Activated T-cell treated with anti-CD3 and anti-CD28 coated beads, Interleukin-2, amount 50 U/mL, for 4 hours (primary cell): ENCODE measurements around the gene SLC50A1. TPM values are rescaled to one million over a fixed set of nuclear protein-coding genes. Genes with fewer than 3 reads are reported as not detected.

Experiments
- ATAC-seq, 2 donors: fragments of 200-7000 bp; cut with Tn5 transposase; one replicate each; pipeline ENCODE4 v1.10.0; 2021
- DNase-seq: peaks from one replicate; pipeline ENCODE4 v3.0.0-alpha.2; 2020
- H3K27me3 Mint-ChIP-seq: one replicate; pipeline ENCODE4 v1.8.0; 2021; ENCODE audit warnings: low read depth, mixed read lengths
- H3K36me3 Mint-ChIP-seq: one replicate; pipeline ENCODE4 v1.8.0; 2022; ENCODE audit warnings: mixed read lengths; ENCODE audit not compliant: insufficient read depth
- H3K4me1 Mint-ChIP-seq: one replicate; pipeline ENCODE4 v1.8.0; 2021; ENCODE audit warnings: low read depth, mixed read lengths
- H3K4me3 Mint-ChIP-seq: one replicate; pipeline ENCODE4 v1.8.0; 2021; ENCODE audit warnings: mild to moderate bottlenecking, moderate library complexity, mixed read lengths
- H3K9me3 Mint-ChIP-seq: one replicate; pipeline ENCODE4 v1.8.0; 2021; ENCODE audit warnings: mixed read lengths
- total RNA-seq, 3 donors: library from RNA; stranded (reverse); gene quantifications; one replicate each; pipeline ENCODE4 v1.2.1, GENCODE V29; 2021

The SLC50A1 gene
- total RNA-seq, 3 donors from 2014 or later: 29.1 to 36.0 (median 33.5) TPM

DNA sequence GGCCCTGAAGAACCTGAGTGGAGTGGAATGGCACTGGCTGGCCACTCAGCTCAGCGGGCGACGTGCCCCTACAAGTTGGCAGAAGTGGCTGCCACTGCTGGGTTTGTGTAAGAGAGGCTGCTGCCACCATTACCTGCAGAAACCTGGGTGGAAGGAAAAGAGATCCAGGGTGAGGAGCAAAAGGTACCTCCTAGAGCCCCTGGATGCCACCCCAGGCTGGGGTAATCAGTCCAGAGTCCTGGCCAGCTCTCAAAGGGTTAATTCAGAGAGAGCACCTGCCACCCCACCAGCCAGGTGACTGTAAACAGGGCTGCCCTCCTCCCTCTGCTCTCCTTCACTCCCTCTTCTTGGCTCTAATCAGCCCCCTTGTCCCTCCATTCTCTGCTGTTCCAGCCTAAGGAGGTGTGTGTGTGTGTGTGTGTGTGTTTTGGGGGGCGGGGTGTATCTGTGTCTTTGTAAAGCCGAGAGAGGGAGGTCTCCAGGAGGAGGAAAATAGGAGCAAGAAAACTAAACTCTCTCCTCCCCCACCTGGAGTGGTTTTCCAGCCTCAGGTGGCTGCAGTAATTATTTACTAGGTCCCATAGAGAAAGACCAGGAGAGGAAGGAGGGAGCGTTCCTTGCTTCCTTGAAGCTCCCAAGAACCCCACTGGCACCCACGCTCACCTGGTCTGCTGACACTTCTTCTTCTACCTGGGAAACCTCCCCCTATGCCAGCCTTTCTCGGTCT lies 50.6 kb downstream of the SLC50A1 start:
- peaks cover 4% of the 10 kb centered on the region for H3K4me1 Mint-ChIP-seq
- peaks cover 8% of the 10 kb centered on the region for H3K36me3 Mint-ChIP-seq
- no peak for DNase-seq
- H3K9me3 Mint-ChIP-seq: no peaks in the 10 kb centered on the region
- no peak for ATAC-seq
- no peak overlapping the region for H3K4me3 Mint-ChIP-seq
- H3K27me3 Mint-ChIP-seq: no peaks in the 10 kb centered on the region

DNA sequence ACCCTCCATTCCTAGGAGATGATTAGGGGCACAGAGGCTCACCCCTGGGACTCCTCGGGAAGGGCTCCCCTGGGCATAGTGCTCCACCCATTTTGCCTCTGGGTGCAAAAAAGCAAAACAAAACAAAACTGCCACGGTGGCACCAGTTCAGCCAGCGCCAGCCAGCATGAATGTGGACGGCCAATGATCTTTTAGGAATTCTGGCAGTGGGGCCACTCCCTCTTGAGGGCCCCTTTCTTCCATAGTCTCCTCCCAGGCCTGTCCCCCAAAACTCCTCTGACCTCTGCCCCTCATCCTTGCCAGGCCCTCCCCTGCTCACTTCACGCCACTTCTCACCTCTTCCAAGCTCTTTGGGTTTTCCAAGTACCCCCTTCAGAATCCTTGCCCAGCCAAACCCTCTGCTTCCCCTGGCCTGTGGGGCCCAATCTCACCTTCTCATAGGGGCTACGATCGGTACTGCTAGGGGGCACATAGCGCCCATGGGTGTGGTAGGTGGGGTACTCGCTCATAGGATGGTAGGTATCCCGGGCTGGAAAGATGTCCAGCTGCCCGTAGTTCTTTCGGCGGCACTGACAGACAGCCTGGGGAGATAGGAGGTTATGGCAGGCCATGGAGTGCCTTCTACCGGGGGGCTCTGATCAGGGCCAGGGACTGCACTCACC lies 51.3 kb downstream of the SLC50A1 start:
- Mint-ChIP-seq H3K36me3 (peaks cover 5% of the 10 kb centered on the region), H3K27me3 (no peaks in the 10 kb centered on the region), H3K4me1 (peaks cover 5% of the 10 kb centered on the region), H3K4me3 (no peak overlapping the region), H3K9me3 (no peaks in the 10 kb centered on the region)
- DNase-seq (no peak), ATAC-seq (no peak)

- Mint-ChIP-seq H3K36me3 (peaks cover 5% of the 10 kb centered on the region), H3K4me1 (peaks cover 10% of the 10 kb centered on the region), H3K9me3 (no peaks in the 10 kb centered on the region), H3K27me3 (no peaks in the 10 kb centered on the region), H3K4me3 (no peak overlapping the region)
- DNase-seq (no peak), ATAC-seq (no peak)
Measured at GRCh38 chr1:155187456-155187891, 51.8 kb downstream of the SLC50A1 start.

DNA sequence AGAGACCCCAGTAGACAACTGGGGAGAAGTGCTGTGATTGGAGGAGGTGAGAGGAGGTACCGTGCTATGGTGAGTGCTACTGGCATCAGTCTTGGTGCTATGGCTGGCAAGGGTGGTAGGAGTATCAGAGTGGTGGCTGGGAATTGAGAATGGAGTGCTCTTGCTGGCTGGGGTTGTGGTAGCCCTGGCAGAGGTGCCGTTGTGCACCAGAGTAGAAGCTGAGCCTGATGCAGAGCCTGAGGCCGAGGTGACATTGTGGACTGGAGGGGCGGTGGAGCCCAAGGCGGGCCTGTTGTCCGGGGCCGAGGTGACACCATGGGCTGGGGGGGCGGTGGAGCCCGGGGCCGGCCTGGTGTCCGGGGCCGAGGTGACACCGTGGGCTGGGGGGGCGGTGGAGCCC lies 52.6 kb downstream of the SLC50A1 start:
- ATAC-seq (no peak), DNase-seq (no peak)
- Mint-ChIP-seq H3K27me3 (no peaks in the 10 kb centered on the region), H3K4me3 (no peak overlapping the region), H3K4me1 (peaks cover 15% of the 10 kb centered on the region), H3K36me3 (peaks cover 4% of the 10 kb centered on the region), H3K9me3 (no peaks in the 10 kb centered on the region)

Other genes with a start within 250 kb of the SLC50A1 start
- 10 to 100 TPM; 46.7 to 53.0 (median 48.3) TPM for gene PMVK, start 199.1 kb upstream of the SLC50A1 start, total RNA-seq
- gene PBXIP1, start 179.8 kb upstream of the SLC50A1 start, total RNA-seq: 10 to 100 TPM in 1 of 3 donors, 1 to 10 TPM in 2; 7.7 to 12.7 (median 9.5) TPM
- gene PYGO2, start 174.1 kb upstream of the SLC50A1 start, total RNA-seq: 10 to 100 TPM; 27.6 to 28.3 (median 28.1) TPM
- gene SHC1, start 165.1 kb upstream of the SLC50A1 start, total RNA-seq: 10 to 100 TPM; 38.7 to 43.7 (median 39.2) TPM
- gene CKS1B, start 161.2 kb upstream of the SLC50A1 start, total RNA-seq: 10 to 100 TPM; 61.5 to 78.5 (median 76.7) TPM
- 100 to 1,000 TPM; 108 to 109 (median 108) TPM for gene FLAD1, start 152.5 kb upstream of the SLC50A1 start, total RNA-seq
- gene LENEP, start 142.3 kb upstream of the SLC50A1 start, total RNA-seq: under 1 TPM in 2 of 3 donors, not detected in 1; 0.40 to 0.50 TPM
- 10 to 100 TPM; 40.6 to 76.0 (median 52.2) TPM for gene ZBTB7B, start 133.1 kb upstream of the SLC50A1 start, total RNA-seq
- gene DCST2, start 102.1 kb upstream of the SLC50A1 start, total RNA-seq: under 1 TPM in 1 of 3 donors, not detected in 2; 0.08 TPM
- gene DCST1, start 102.0 kb upstream of the SLC50A1 start, total RNA-seq: not detected
- gene ADAM15, start 84.5 kb upstream of the SLC50A1 start, total RNA-seq: 10 to 100 TPM; 46.3 to 63.4 (median 48.8) TPM
- gene EFNA4, start 72.1 kb upstream of the SLC50A1 start, total RNA-seq: 1 to 10 TPM; 4.2 to 4.5 (median 4.3) TPM
- 1 to 10 TPM in 2 of 3 donors, under 1 TPM in 1; 0.84 to 2.0 (median 1.1) TPM for gene EFNA3, start 57.0 kb upstream of the SLC50A1 start, total RNA-seq
- gene EFNA1, start 8.0 kb upstream of the SLC50A1 start, total RNA-seq: under 1 TPM; 0.30 to 0.61 (median 0.32) TPM
- 10 to 100 TPM; 28.2 to 39.2 (median 33.0) TPM for gene DPM3, start 4.7 kb downstream of the SLC50A1 start, total RNA-seq
- 100 to 1,000 TPM; 191 to 204 (median 193) TPM for gene KRTCAP2, start 37.5 kb downstream of the SLC50A1 start, total RNA-seq
- gene TRIM46, start 38.0 kb downstream of the SLC50A1 start, total RNA-seq: 1 to 10 TPM; 3.5 to 4.4 (median 3.5) TPM
- gene THBS3, start 72.0 kb downstream of the SLC50A1 start, total RNA-seq: 1 to 10 TPM; 3.0 to 4.1 (median 3.7) TPM
- 10 to 100 TPM; 77.4 to 88.6 (median 77.7) TPM for gene MTX1, start 72.8 kb downstream of the SLC50A1 start, total RNA-seq
- 10 to 100 TPM; 31.7 to 41.3 (median 39.8) TPM for gene ENTREP3, start 119.6 kb downstream of the SLC50A1 start, total RNA-seq
- gene SCAMP3, start 126.5 kb downstream of the SLC50A1 start, total RNA-seq: 100 to 1,000 TPM; 193 to 214 (median 208) TPM
- 10 to 100 TPM; 64.2 to 68.4 (median 66.3) TPM for gene CLK2, start 137.7 kb downstream of the SLC50A1 start, total RNA-seq
- 1 to 10 TPM; 1.1 to 1.3 (median 1.3) TPM for gene HCN3, start 141.6 kb downstream of the SLC50A1 start, total RNA-seq
- under 1 TPM in 2 of 3 donors, not detected in 1; 0.13 to 0.14 TPM for gene PKLR, start 165.6 kb downstream of the SLC50A1 start, total RNA-seq
- gene FDPS, start 173.0 kb downstream of the SLC50A1 start, total RNA-seq: 100 to 1,000 TPM; 185 to 214 (median 189) TPM
- 10 to 100 TPM; 28.1 to 31.9 (median 30.2) TPM for gene RUSC1, start 185.0 kb downstream of the SLC50A1 start, total RNA-seq